HCT116 (cell line): ENCODE data around the gene LYST. TPM values are rescaled to one million over a fixed set of nuclear protein-coding genes. Genes with fewer than 3 reads are reported as not detected.

ENCODE experiments used
- ATAC-seq: fragments of 200-7000 bp; cut with Tn5 transposase; 2 replicates; pipeline ENCODE4 v1.9.1; 2020; ENCODE audit warnings: mild to moderate bottlenecking, moderate library complexity
- BruUV-seq: library from RNA; stranded (reverse); fragments of 400-500 nt; replicated peaks from 2 replicates; lab custom pipeline; 2021; lab: Mats Ljungman, UMichigan
- CTCF ChIA-PET: fragments of 300-600 bp; sonication (Branson Sonifier 250); formaldehyde crosslinking; loops from one replicate; lab custom pipeline; 2021; ENCODE audit warnings: antibody characterized with exemption; lab: Charles Lee
- POLR2A ChIA-PET: fragments of 300-600, 350-600 bp; sonication (Branson Sonifier 250); formaldehyde crosslinking; loops from one replicate; lab custom pipeline; 2021; ENCODE audit warnings: antibody characterized with exemption; lab: Charles Lee
- RAD21 ChIA-PET, 2 experiments: fragments of 300-600 bp; sonication (Branson Sonifier 250); formaldehyde crosslinking; loops; one replicate each; lab custom pipeline; 2023; ENCODE audit warnings: low total read pairs in 2 of 2; ENCODE audit not compliant: uncharacterized antibody in 2 of 2, unreplicated experiment in 2 of 2, low non-redundant PET in 1 of 2; lab: Charles Lee
- DNase-seq: peaks from one replicate; pipeline ENCODE4 v3.0.0-alpha.2; 2010; ENCODE audit warnings: low read depth, low spot score
- H2AFZ ChIP-seq: fragments of 200-600 bp; shearing (Covaris generic), sonication (generic); 2 replicates; pipeline ENCODE4 v1.6.1; 2017; ENCODE audit warnings: low read depth, mixed run types, mixed read lengths, antibody characterized with exemption, low read length; ENCODE audit not compliant: poor library complexity, severe bottlenecking
- H3K27ac ChIP-seq: 2 replicates; pipeline ENCODE4 v1.5.1; 2012; ENCODE audit warnings: low read depth, low read length
- H3K27me3 ChIP-seq: fragments of 200-600 bp; sonication (generic); 2 replicates; pipeline ENCODE4 v1.6.1; 2016; ENCODE audit warnings: mixed run types, low read length, mixed read lengths; ENCODE audit not compliant: insufficient read depth
- H3K36me3 ChIP-seq, 2 experiments: fragments of 200-500 bp in 1 of 2; fragments of 200-600 bp in 1 of 2; sonication (Bioruptor generic) in 1 of 2; sonication (generic) in 1 of 2; 2 replicates each; pipeline versions ENCODE4 v1.5.1 to v1.6.1; 2014 to 2016; ENCODE audit warnings: low read length in 2 of 2, inconsistent platforms in 1 of 2, mixed read lengths in 1 of 2, mixed run types in 1 of 2; ENCODE audit not compliant: insufficient read depth in 2 of 2, control insufficient read depth in 1 of 2
- H3K4me1 ChIP-seq, 2 experiments: fragments of 200-600 bp in 1 of 2; sonication (generic) in 1 of 2; 2 replicates each; pipeline versions ENCODE4 v1.5.1 to v1.6.1; 2012 to 2017; ENCODE audit warnings: low read length in 2 of 2, inconsistent platforms in 1 of 2, mild to moderate bottlenecking in 1 of 2, mixed read lengths in 1 of 2, mixed run types in 1 of 2, moderate library complexity in 1 of 2; ENCODE audit not compliant: insufficient read depth in 2 of 2, control insufficient read depth in 1 of 2
- H3K4me2 ChIP-seq: fragments of 200-600 bp; sonication (generic); 2 replicates; pipeline ENCODE4 v1.6.1; 2017; ENCODE audit warnings: mixed run types, low read length, mixed read lengths
- H3K4me3 ChIP-seq, 2 experiments: fragments of 200-600 bp in 1 of 2; sonication (generic) in 1 of 2; replicated peaks in 1 of 2; 2 replicates each; pipeline ENCODE4 v1.5.1; 2011 to 2016; ENCODE audit warnings: low read length in 2 of 2, control low read depth in 1 of 2, low read depth in 1 of 2, mild to moderate bottlenecking in 1 of 2, mixed read lengths in 1 of 2, mixed run types in 1 of 2
- H3K79me2 ChIP-seq: fragments of 200-600 bp; sonication (generic); 2 replicates; pipeline ENCODE4 v1.6.1; 2017; ENCODE audit warnings: mild to moderate bottlenecking, mixed run types, low read length, moderate library complexity, mixed read lengths; ENCODE audit not compliant: insufficient read depth
- H3K9ac ChIP-seq: fragments of 200-600 bp; sonication (generic); 2 replicates; pipeline ENCODE4 v1.6.1; 2016; ENCODE audit warnings: low read length, mixed read lengths
- H3K9me2 ChIP-seq: fragments of 200-600 bp; sonication (generic), shearing (Covaris generic); 2 replicates; pipeline ENCODE4 v1.6.1; 2017; ENCODE audit warnings: mixed run types, mild to moderate bottlenecking, moderate library complexity; ENCODE audit not compliant: insufficient read depth
- H3K9me3 ChIP-seq, 2 experiments: fragments of 200-500 bp in 1 of 2; fragments of 200-600 bp in 1 of 2; sonication (Bioruptor generic) in 1 of 2; sonication (generic) in 1 of 2; 2 replicates each; pipeline ENCODE4 v1.6.1; 2014 to 2017; ENCODE audit warnings: low read length in 2 of 2, mixed read lengths in 2 of 2, inconsistent platforms in 1 of 2, low read depth in 1 of 2, mild to moderate bottlenecking in 1 of 2, mixed run types in 1 of 2, moderate library complexity in 1 of 2; ENCODE audit not compliant: control insufficient read depth in 1 of 2, insufficient read depth in 1 of 2
- H4K20me1 ChIP-seq: fragments of 200-600 bp; sonication (generic), shearing (Covaris generic); 2 replicates; pipeline ENCODE4 v1.6.1; 2017; ENCODE audit warnings: mixed run types, mild to moderate bottlenecking, moderate library complexity; ENCODE audit not compliant: insufficient read depth
- EZH2 ChIP-seq: fragments of 200-600 bp; sonication (generic); IDR thresholded peaks from 2 replicates; pipeline ENCODE4 v1.6.1; 2017; ENCODE audit warnings: antibody characterized with exemption, mixed run types
- EZH2phosphoT487 ChIP-seq: fragments of 200-600 bp; IDR thresholded peaks from 2 replicates; pipeline ENCODE4 v1.6.1; 2018; ENCODE audit warnings: antibody characterized with exemption, borderline replicate concordance
- FOSL1 ChIP-seq: IDR thresholded peaks from 2 replicates; pipeline ENCODE4 v1.6.1; 2012; ENCODE audit warnings: low read depth
- JUND ChIP-seq: IDR thresholded peaks from 2 replicates; pipeline ENCODE4 v1.6.1; 2012
- RAD21 ChIP-seq: IDR thresholded peaks from 2 replicates; pipeline ENCODE4 v1.6.1; 2012; ENCODE audit warnings: low read depth, mild to moderate bottlenecking
- ZFX ChIP-seq: fragments of 450-650 bp; IDR thresholded peaks from 2 replicates; pipeline ENCODE4 v1.6.1; 2017
- ZNF274 ChIP-seq: fragments of 200-500 bp; sonication (Bioruptor generic); IDR thresholded peaks from 2 replicates; pipeline ENCODE4 v1.6.1; 2014; ENCODE audit warnings: mild to moderate bottlenecking, low read depth, low read length, inconsistent platforms
- intact Hi-C: fragments of 100-400 bp; cut with micrococcal nuclease; formaldehyde crosslinking; loops from 2 replicates; pipeline ENCODE4 v1.10.0; 2022
- total RNA-seq: library from RNA; stranded (reverse); gene quantifications from one replicate; pipeline ENCODE4 v1.2.1, GENCODE V29; 2021; ENCODE audit not compliant: unreplicated experiment
- TF ChIP-seq, protein P1 (sequence below), 3 experiments: fragments of 200-600 bp in 1 of 3; sonication (generic) in 1 of 3; IDR thresholded peaks in 2 of 3; conservative IDR thresholded peaks in 1 of 3; 2 replicates each; pipeline ENCODE4 v1.5.1; 2012 to 2017; ENCODE audit warnings: low read depth in 2 of 3, low read length in 2 of 3, antibody characterized with exemption in 1 of 3, borderline replicate concordance in 1 of 3, control low read depth in 1 of 3, mild to moderate bottlenecking in 1 of 3, mixed read lengths in 1 of 3, mixed run types in 1 of 3, moderate library complexity in 1 of 3; ENCODE audit not compliant: insufficient read depth in 1 of 3
- TF ChIP-seq, protein P2 (sequence below): IDR thresholded peaks from 2 replicates; pipeline ENCODE4 v1.6.1; 2012

Gene LYST
- total RNA-seq, 1 experiment from 2014 or later, result 6.6 TPM

DNA sequence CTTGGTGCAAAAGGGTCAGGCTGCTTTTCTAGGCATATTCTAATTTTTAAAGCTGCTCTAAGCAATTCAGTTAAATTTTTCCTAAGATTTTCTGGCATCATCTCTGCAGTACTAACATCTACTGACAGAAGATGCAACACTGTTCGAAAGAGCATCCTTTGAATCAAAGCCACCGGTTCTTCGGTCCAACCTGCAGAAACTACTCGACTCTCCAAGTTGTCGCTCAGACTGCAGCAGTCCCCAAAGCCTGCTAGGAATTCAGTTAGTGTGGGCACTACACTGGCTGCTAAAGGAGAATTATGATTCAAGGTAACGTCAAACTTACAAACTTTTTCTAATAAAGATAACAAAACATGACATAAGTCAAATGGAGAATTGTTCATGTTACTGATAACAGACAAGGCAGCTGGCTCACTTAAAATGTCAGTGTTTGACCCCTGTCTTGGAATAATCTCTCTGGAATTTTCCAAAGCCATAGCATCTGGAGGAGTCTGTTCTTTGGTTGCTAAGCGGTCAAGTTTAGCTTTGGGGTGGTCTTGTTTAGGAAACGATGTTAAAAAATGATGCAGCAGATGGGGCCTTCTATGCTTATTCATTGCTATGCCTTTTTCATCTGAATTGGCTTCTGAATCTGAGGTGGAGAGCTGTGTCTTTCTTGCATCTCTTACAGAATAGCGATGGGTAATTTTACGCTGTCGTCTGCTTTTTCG lies 56.9 kb downstream of the LYST start (continued):
- TF ChIP-seq ZNF274 (no peak), ZFX (no peak), FOSL1 (no peak), JUND (no peak)
- TF ChIP-seq, all 23 proteins: peak for 0

DNA sequence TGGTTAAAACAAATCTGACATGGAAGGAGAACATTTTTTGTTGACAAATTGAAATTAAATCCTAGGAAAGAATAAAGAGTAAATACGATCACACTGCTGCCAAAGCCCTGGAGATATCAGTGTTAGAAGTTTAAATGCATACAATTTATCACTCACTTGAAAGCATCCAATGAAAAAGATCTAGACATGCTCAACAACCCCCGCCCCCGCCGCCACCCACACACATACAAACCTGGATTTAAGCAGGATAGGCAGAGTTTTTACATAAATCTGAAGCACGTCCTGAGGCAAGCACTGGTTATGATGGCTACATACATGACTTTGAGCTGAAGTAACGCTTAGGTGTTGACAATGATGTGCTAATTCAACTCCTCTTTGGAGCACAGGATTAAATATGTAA lies 58.5 kb downstream of the LYST start:
- Histone ChIP-seq H4K20me1 (no peaks in the 10 kb centered on the region), H3K9me2 (no peaks in the 10 kb centered on the region), H3K4me1 (no peaks in the 10 kb centered on the region), H3K36me3 (no peaks in the 10 kb centered on the region), H3K9ac (no peak overlapping the region), H3K9me3 (no peaks in the 10 kb centered on the region), H3K4me3 (no peak overlapping the region)
- no peak for ATAC-seq
- CTCF ChIA-PET, result no interaction called here
- POLR2A ChIA-PET, result no interaction called here
- RAD21 ChIA-PET, result no interaction called here
- BruUV-seq, result no TSS peak
- no peak for TF ChIP-seq EZH2
- no peak for TF ChIP-seq EZH2phosphoT487
- no peak for TF ChIP-seq RAD21
- no peak for TF ChIP-seq JUND
- no peak for TF ChIP-seq FOSL1
- TF ChIP-seq, protein P1, sequence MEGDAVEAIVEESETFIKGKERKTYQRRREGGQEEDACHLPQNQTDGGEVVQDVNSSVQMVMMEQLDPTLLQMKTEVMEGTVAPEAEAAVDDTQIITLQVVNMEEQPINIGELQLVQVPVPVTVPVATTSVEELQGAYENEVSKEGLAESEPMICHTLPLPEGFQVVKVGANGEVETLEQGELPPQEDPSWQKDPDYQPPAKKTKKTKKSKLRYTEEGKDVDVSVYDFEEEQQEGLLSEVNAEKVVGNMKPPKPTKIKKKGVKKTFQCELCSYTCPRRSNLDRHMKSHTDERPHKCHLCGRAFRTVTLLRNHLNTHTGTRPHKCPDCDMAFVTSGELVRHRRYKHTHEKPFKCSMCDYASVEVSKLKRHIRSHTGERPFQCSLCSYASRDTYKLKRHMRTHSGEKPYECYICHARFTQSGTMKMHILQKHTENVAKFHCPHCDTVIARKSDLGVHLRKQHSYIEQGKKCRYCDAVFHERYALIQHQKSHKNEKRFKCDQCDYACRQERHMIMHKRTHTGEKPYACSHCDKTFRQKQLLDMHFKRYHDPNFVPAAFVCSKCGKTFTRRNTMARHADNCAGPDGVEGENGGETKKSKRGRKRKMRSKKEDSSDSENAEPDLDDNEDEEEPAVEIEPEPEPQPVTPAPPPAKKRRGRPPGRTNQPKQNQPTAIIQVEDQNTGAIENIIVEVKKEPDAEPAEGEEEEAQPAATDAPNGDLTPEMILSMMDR (IDR thresholded peaks at IDR 0.05 in 2 of 3, conservative IDR thresholded peaks at IDR 0.05 in 1 of 3; ENCODE audit: borderline replicate concordance in 1 of 3, insufficient read depth in 1 of 3, low read depth in 2 of 3, low read length in 2 of 3), result no peak
- TF ChIP-seq, protein P2, sequence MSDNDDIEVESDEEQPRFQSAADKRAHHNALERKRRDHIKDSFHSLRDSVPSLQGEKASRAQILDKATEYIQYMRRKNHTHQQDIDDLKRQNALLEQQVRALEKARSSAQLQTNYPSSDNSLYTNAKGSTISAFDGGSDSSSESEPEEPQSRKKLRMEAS, result no peak
- TF ChIP-seq, all 23 proteins: peak for 0
- intact Hi-C loops, result no loop called here
- no peak for DNase-seq
- Histone ChIP-seq H3K79me2 (no peaks in the 10 kb centered on the region), H3K4me2 (no peak overlapping the region), H2AFZ (no peak overlapping the region), H3K27ac (no peak overlapping the region), H3K27me3 (no peaks in the 10 kb centered on the region)
